Choroid plexus epithelial cell (primary cell): ENCODE results near the gene FAM169A.

ENCODE experiments used
- DNase-seq: peaks from one replicate; pipeline ENCODE4 v3.0.0-alpha.2; 2010; ENCODE audit warnings: low read depth
- H3K4me3 ChIP-seq: 2 replicates; pipeline ENCODE4 v1.5.1; 2011; ENCODE audit warnings: low read depth, mild to moderate bottlenecking, control low read depth, low read length, moderate library complexity
- CTCF ChIP-seq: conservative IDR thresholded peaks from 2 replicates; pipeline ENCODE4 v1.5.1; 2011; ENCODE audit warnings: low read depth, mild to moderate bottlenecking, control low read depth, inconsistent platforms, low read length, moderate library complexity

The FAM169A gene

GRCh38 chr5:74850789-74851425, 15.3 kb downstream of the FAM169A start:
- no peak for DNase-seq
- TF ChIP-seq CTCF, result no peak
- no peak overlapping the region for H3K4me3 ChIP-seq

- no peak for TF ChIP-seq CTCF
- DNase-seq, result no peak
- no peak overlapping the region for H3K4me3 ChIP-seq
These were observed 16.2 kb downstream of the FAM169A start for GRCh38 chr5:74850030-74850429.

- TF ChIP-seq CTCF, result no peak
- H3K4me3 ChIP-seq, result no peak overlapping the region
- no peak for DNase-seq
These were observed 17.6 kb downstream of the FAM169A start for GRCh38 chr5:74848553-74849025.

- no peak overlapping the region for H3K4me3 ChIP-seq
- TF ChIP-seq CTCF, result no peak
- no peak for DNase-seq
These were observed 27.0 kb downstream of the FAM169A start for GRCh38 chr5:74839229-74839628.

GRCh38 chr5:74838262-74838661, 27.9 kb downstream of the FAM169A start:
- DNase-seq, result no peak
- H3K4me3 ChIP-seq, result no peak overlapping the region
- TF ChIP-seq CTCF, result no peak

- TF ChIP-seq CTCF, result no peak
These were observed 29.1 kb downstream of the FAM169A start for GRCh38 chr5:74837115-74837514.

GRCh38 chr5:74833537-74834266, 32.5 kb downstream of the FAM169A start:
- TF ChIP-seq CTCF, result no peak
- no peak for DNase-seq

More at GRCh38 chr5:74837115-74837514, 29.1 kb downstream of the FAM169A start:
- no peak overlapping the region for H3K4me3 ChIP-seq
- DNase-seq, result no peak

More at GRCh38 chr5:74833537-74834266, 32.5 kb downstream of the FAM169A start:
- no peak overlapping the region for H3K4me3 ChIP-seq
